ENCODE results near the gene DNAJA3. TPM values are rescaled to one million over a fixed set of nuclear protein-coding genes. Genes with fewer than 3 reads are reported as not detected.

Gene DNAJA3
- total RNA-seq, 1 experiment from 2014 or later: 56.2 TPM

DNA sequence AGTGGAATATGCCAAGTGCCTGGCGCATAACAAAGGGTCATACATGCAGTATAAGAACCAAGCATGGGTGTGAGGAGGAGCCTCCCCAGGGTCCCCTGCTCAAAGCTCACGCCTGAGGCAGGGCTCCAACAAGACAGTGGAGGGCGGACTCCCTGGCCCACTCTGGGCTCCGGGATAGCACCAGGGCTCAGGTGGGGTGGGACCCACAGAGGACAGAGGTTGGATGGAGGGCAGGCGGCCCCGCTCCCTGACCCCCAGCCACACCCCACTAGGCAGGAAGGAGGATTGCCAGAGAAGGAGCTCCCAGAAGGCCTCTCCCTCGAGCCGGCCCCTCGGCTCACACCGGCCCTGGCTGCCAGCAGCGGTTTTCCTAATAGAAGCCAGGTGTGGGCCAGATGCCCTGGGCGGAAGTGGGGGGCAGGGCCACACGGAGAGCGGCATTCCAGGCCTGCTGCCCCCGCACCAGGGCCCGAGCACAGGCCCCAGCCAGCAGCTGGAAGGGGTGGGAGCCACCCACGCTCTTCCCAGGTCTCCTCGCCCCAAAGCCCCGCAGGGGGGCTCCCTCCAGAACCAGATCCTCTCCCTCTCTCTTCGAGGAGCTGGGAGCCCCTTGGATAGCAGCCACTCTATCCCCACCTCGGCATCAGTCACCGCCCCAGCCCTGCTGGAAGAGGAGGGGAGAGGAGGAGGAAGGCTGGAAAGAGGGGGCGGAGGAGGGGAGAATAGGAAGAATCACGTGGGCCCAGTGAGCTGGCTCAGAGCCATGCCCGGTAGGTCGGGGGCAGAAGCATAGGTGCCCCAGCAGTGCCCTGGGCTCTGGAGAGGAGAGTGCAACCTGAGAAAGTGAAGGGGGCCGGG, 33.1 kb upstream of the DNAJA3 start:
- peak overlapping the region; percentile 88 for H4K91ac ChIP-seq (ENCODE audit: insufficient read length, low read depth, low read length)
- H2BK12ac ChIP-seq (ENCODE audit: insufficient read length, low read depth, low read length): peak overlapping the region; percentile 59
- WGBS (ENCODE audit: extremely low coverage, insufficient read length, low lambda C conversion rate): no CpG with 5 or more reads among the region's 27 CpGs
- no peak overlapping the region for H3K23ac ChIP-seq (ENCODE audit: insufficient read length, low read depth, low read length)
- H3K9me3 ChIP-seq (ENCODE audit: control insufficient read depth, low read depth, low read length): no peaks in the 10 kb centered on the region
- no peaks in the 10 kb centered on the region for H3K23me2 ChIP-seq (ENCODE audit: insufficient read length, low read depth, low read length, poor library complexity, severe bottlenecking)
- H3T11ph ChIP-seq (ENCODE audit: low read length): no peak overlapping the region
- H3K4me2 ChIP-seq (ENCODE audit: insufficient read depth, insufficient read length, low read length): peak overlapping the region; percentile 11
- TF ChIP-seq, protein P1, sequence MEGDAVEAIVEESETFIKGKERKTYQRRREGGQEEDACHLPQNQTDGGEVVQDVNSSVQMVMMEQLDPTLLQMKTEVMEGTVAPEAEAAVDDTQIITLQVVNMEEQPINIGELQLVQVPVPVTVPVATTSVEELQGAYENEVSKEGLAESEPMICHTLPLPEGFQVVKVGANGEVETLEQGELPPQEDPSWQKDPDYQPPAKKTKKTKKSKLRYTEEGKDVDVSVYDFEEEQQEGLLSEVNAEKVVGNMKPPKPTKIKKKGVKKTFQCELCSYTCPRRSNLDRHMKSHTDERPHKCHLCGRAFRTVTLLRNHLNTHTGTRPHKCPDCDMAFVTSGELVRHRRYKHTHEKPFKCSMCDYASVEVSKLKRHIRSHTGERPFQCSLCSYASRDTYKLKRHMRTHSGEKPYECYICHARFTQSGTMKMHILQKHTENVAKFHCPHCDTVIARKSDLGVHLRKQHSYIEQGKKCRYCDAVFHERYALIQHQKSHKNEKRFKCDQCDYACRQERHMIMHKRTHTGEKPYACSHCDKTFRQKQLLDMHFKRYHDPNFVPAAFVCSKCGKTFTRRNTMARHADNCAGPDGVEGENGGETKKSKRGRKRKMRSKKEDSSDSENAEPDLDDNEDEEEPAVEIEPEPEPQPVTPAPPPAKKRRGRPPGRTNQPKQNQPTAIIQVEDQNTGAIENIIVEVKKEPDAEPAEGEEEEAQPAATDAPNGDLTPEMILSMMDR (conservative IDR thresholded peaks at IDR 0.05): no peak
- peaks cover 5% of the 10 kb centered on the region; the same call in 1 of the 2 replicates for H3K4me1 ChIP-seq (ENCODE audit: insufficient read depth, low read length)
- H2AFZ ChIP-seq (ENCODE audit: low read length): no peak overlapping the region
- no peaks in the 10 kb centered on the region for H3K79me1 ChIP-seq (ENCODE audit: insufficient read depth, low read depth, low read length, poor library complexity, severe bottlenecking)
- Mint-ChIP-seq H3K4me3 (peak overlapping the region; percentile 32 to 56), H3K36me3 (ENCODE audit: insufficient read depth in 1 of 3, low read depth in 3 of 3) (peaks cover 4 to 6% (median 5%) of the 10 kb centered on the region in 3 experiments; a peak in 3 of 7 replicates), H3K9me3 (no peaks in the 10 kb centered on the region), H3K27me3 (ENCODE audit: low read depth) (no peaks in the 10 kb centered on the region), H3K4me1 (peaks cover 41 to 50% of the 10 kb centered on the region in 2 experiments), H3K27ac (peak overlapping the region; percentile 97 to 99 (median 98))
- no peak overlapping the region for H3K9ac ChIP-seq (ENCODE audit: extremely low read depth, insufficient read length, low read length)
- H2BK20ac ChIP-seq (ENCODE audit: low read depth, low read length, poor library complexity, severe bottlenecking): peak overlapping the region; percentile 78
- H3K18ac ChIP-seq (ENCODE audit: insufficient read length, low read depth, low read length): peak overlapping the region; percentile 89
- H3K27me3 ChIP-seq (ENCODE audit: insufficient read depth, low read length): no peaks in the 10 kb centered on the region
- peak overlapping the region; percentile 76 for H2AK5ac ChIP-seq (ENCODE audit: insufficient read length, low read length)
- H3K56ac ChIP-seq (ENCODE audit: insufficient read length, low read depth, low read length): peak overlapping the region; percentile 74
- no peaks in the 10 kb centered on the region for H3K79me2 ChIP-seq (ENCODE audit: insufficient read depth, low read length)
- peak overlapping the region; percentile 93 for H2BK120ac ChIP-seq (ENCODE audit: low read depth, low read length, poor library complexity, severe bottlenecking)
- peak overlapping the region; percentile 80 for H2BK5ac ChIP-seq (ENCODE audit: insufficient read length, low read length)
- H3K4ac ChIP-seq (ENCODE audit: low read depth, low read length): peak overlapping the region; percentile 39
- no peaks in the 10 kb centered on the region for H4K20me1 ChIP-seq (ENCODE audit: control insufficient read depth, insufficient read depth, insufficient read length)
- peak overlapping the region; percentile 83 for H3K27ac ChIP-seq (ENCODE audit: insufficient read length, low read depth, low read length)
- peak overlapping the region; percentile 86 for H4K8ac ChIP-seq (replicated peaks; ENCODE audit: insufficient read length, low read depth, low read length)
- H4K5ac ChIP-seq (ENCODE audit: insufficient read length, low read depth, low read length): peak overlapping the region; percentile 83
- H2BK15ac ChIP-seq (ENCODE audit: low read depth, low read length): no peak overlapping the region
- peak overlapping the region; percentile 78 for H3K14ac ChIP-seq (ENCODE audit: insufficient read depth, low read length)
- peak; percentile 94 for DNase-seq

All from H9 (cell line).